Sciatic nerve (tissue), 2 donors: Measurements from ENCODE around the gene MMEL1. TPM values are rescaled to one million over a fixed set of nuclear protein-coding genes. Genes with fewer than 3 reads are reported as not detected.
A peak's percentile ranks its signal among the peaks of the same experiment; 100 is the strongest.

ENCODE experiments used
- ATAC-seq: fragments of 200-7000 bp; cut with Tn5 transposase; one replicate; pipeline ENCODE4 v1.9.1; 2020; ENCODE audit warnings: mild to moderate bottlenecking, moderate library complexity
- DNase-seq: peaks from one replicate; pipeline ENCODE4 v3.0.0-alpha.2; 2020; ENCODE audit warnings: low spot score
- intact Hi-C: fragments of 100-400 bp; cut with DNase I; formaldehyde crosslinking; loops from one replicate; pipeline ENCODE4 v1.14.2; 2022
- total RNA-seq: library from RNA; stranded (reverse); fragmentation: NEBNext Ultra II Directional; extraction: Animal tissue kit (Norgen Biotek cat#: 25700); gene quantifications from one replicate; pipeline ENCODE4 v1.2.1, GENCODE V29; 2021
- donor health status: DM: no; HTN: no; CAD: no.
- donor health status: DM: no; HTN: no; CAD: no.

The MMEL1 gene
- total RNA-seq, 1 donor from 2014 or later: 1.7 TPM

DNA sequence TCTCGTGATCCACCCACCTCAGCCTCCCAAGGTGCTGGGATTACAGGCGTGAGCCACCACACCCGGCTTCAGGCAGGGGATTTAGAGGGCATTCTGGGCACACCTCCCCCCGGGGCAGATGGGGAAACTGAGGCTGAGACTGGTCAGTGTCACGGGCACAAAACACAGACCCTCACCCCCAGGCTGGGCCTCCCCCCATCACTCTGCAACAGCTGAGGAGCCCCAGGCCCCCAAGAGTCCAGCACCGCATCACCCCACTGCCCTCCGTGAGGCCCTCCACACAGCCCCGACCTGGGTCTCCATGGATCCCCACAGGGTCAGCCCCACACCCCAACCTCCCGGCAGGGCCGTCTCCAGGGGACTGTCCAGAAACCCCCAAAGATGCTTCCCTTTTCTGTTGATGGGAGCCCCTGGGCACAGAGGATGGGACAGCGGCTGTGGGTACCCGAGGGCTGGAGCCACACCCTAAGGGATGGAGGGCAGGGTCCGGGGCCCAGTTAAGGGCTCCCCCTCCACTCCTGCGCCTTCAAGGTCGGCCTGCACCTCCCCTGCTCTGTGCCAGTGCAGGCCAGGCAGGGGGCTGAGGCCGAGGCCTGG, 65.6 kb downstream of the MMEL1 start:
- no peak for ATAC-seq
- intact Hi-C loops: no loop called here
- DNase-seq: no peak

- no peak for DNase-seq
- intact Hi-C loops: no loop called here
Measured at GRCh38 chr1:2566101-2567045, 66.4 kb downstream of the MMEL1 start.

DNA sequence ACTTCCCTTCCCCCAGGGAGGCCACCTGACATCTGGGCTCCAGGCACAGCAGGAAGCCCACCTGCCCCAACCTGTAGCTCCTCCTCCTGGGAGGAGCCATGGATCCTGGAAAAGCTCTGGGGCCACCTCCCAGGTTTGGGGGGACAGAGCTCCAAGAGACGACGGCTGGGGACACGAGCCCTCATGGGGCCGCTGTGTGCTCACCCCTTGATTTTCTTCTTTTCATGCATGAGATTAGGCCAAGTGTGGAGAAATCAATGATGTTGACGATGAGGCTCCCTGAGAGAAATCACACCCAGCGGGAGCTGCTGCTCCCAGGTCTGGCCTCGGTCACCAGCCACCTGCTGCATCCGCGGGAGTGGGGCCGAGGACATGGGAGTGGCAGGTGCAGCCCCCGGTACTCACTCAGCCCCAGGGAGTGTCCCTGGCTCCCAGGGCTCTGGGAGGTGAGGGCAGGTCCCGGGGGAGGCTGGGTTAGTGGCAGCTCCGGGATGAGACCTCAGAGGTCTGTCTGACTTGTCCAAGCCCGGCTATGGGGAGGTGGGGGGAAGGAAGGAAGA, 67.9 kb downstream of the MMEL1 start:
- ATAC-seq (no peak), DNase-seq (no peak)
- intact Hi-C loops: no loop called here

More at GRCh38 chr1:2566101-2567045, 66.4 kb downstream of the MMEL1 start:
- no peak for ATAC-seq

- intact Hi-C loops: no loop called here
- ATAC-seq: no peak
- DNase-seq: no peak
Measured at GRCh38 chr1:2564006-2564814, 68.6 kb downstream of the MMEL1 start.

GRCh38 chr1:2563205-2563604, 69.6 kb downstream of the MMEL1 start:
- no peak for ATAC-seq
- peak; percentile 56 for DNase-seq
- intact Hi-C loops: no loop called here

DNA sequence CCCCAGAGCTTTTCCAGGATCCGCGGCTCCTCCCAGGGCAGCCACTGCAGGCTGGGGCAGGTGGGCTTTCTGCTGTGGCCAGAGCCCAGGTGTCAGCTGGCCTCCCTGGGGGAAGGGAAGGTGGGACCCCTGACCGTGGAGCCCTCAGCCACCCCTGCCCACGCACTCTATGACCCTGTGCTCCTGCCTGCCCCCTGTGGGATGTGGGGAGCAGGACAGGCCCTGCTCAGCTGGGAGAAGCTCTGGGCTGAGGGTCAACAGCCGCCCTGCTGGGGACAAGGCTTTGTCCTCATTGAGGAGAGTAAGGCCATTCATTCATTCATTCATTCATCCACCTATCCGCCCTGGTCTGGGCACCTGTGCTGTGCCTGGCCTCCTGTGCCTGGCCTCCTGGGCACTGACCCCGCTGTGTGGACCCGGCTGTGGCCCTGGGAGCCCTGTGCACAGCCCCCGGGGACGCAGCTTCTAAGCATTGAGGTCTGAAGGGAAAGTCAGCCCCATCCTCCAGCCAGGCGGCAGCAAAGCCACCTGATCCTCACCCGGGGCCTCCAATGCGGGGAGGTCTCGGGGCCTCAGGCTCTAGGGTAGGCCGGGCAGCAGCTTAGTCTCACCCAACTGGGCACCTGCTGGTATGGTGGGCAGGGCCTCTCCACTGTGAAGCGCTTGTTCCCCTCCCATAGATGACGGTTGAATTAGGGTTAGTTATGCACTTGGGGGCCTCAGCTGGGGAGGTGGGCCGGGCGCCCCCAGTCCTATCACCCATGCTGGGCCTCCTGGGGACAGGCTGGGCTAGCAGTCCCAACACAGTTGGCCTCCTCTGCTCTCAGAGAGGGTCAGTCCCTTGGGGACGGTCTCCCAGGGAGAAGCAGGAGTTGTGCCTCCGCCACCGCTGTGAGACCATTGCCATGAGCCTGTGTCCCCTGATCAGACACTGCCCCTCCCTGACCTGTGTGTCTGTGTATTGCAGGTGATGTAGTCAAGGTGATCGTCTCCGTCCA, 70.6 kb downstream of the MMEL1 start:
- intact Hi-C loops: no loop called here
- DNase-seq: no peak
- ATAC-seq: no peak

DNA sequence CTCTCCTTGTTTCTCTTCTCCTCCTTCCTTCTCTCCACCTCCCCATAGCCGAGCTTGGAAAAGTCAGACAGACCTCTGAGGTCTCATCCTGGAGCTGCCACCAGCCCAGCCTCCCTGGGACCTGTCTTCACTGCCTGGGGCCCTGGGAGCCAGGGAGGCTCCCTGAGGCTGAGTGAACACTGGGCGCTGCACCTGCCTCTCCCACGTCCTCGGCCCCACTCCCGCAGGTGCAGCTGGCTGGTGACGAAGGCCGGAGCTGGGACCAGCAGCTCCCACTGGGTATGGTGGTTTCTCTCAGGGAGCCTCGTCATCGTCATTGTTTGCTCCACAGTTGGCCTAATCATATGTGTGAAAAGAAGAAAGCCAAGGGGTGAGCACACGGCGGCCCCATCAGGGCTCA, 71.4 kb downstream of the MMEL1 start:
- intact Hi-C loops: no loop called here
- ATAC-seq (no peak), DNase-seq (no peak)

- ATAC-seq: no peak
- intact Hi-C loops: no loop called here
- DNase-seq: peak; percentile 60
Measured at GRCh38 chr1:2560299-2561073, 72.3 kb downstream of the MMEL1 start.

- ATAC-seq (no peak), DNase-seq (no peak)
- intact Hi-C loops: no loop called here
Measured at GRCh38 chr1:2559509-2560298, 73.1 kb downstream of the MMEL1 start.

- ATAC-seq (no peak), DNase-seq (no peak)
- intact Hi-C loops: no loop called here
Measured at GRCh38 chr1:2558861-2559260, 74.0 kb downstream of the MMEL1 start.

DNA sequence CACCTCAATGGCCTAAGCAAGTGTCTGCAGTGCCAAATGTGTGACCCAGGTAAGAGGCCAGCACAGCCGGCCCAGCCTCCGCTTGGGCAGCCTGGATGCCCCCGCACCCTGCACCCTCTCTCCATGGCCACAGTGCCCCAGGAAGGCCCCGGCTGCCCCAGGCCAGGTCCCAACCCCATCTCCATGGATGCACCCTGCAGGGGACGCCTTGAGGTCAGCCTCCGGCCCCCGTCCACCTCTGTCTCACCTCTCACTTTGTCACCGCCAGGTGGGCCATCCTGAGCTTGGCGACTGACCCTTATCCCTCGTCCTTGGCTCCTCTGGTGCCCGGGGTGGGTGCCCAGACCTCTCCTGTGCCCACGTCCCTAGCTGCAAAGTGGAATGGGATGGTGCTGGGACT, 74.4 kb downstream of the MMEL1 start:
- DNase-seq (no peak), ATAC-seq (no peak)
- intact Hi-C loops: no loop called here

- DNase-seq (peak; percentile 63), ATAC-seq (no peak)
- intact Hi-C loops: no loop called here
Measured at GRCh38 chr1:2557482-2558400, 75.1 kb downstream of the MMEL1 start.

DNA sequence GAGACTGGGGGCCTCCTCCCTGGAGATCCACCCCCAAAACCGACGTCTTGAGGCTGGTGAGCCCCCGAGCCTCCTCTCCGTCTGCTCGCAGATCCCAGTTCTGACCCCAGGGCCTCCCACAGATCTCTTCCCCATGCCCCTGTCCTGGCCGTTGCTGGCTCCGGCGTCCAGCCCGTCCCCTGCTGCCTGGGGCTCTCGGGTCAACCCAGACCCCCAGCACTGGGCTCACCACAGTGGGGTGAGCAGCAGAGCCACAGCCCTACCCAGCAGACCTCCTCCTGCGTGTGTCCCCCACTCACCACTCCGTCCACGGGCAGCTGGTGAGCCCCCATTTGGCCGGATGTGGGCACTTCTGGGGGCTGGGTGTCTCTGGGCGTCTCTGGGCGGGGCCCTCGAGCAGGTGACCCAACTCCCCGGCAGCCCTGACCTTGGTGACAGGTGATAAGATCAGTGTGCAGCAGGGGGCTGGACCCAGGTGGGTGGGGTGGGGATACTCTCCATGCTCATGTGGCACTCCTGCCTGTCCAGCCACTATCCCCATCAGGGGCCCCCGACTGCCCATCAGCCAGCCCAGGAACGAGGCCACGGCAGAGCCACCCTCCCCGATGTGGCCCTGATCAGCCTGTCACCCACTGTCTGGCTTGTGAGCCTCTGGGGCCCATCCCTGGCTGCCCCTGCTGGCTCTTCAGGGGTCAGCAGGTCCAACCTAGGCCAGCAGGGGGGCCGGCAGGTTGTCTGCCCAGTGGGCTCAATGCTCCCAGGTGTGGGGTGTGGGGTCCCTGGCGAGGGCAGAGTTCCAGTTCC, 75.9 kb downstream of the MMEL1 start:
- DNase-seq (peak; percentile 70), ATAC-seq (peak; percentile 11)
- intact Hi-C loops: no loop called here

DNA sequence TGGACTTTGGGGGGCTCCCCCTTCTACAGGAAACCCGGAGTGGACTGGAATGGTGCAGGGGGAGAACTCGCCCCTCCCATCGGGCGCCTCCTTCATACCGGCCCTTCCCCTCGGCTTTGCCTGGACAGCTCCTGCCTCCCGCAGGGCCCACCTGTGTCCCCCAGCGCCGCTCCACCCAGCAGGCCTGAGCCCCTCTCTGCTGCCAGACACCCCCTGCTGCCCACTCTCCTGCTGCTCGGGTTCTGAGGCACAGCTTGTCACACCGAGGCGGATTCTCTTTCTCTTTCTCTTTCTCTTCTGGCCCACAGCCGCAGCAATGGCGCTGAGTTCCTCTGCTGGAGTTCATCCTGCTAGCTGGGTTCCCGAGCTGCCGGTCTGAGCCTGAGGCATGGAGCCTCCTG, 76.5 kb downstream of the MMEL1 start, which contains the start of gene TNFRSF14:
TNFRSF14 (plus strand) TSS at position 95 of the 401 bp plus-strand sequence; CDS start at position 389, 294 bp downstream.
- DNase-seq (peak; percentile 79), ATAC-seq (peak; percentile 78)
- intact Hi-C loops: no loop called here
